Measurements from ENCODE around the gene TGFBR3.

TGFBR3 gene

GRCh38 chr1:91787919-91788318 is 98.0 kb downstream of the TGFBR3 start:
- Mint-ChIP-seq H3K4me1 (peaks cover 60% of the 10 kb centered on the region), H3K27ac (peak overlapping the region; percentile 84), H3K4me3 (peak overlapping the region; percentile 8)

GRCh38 chr1:91784616-91785015 is 101.3 kb downstream of the TGFBR3 start:
- no peak overlapping the region for H3K4me3 Mint-ChIP-seq
- DNase-seq = no peak
- peaks cover 5% of the 10 kb centered on the region for H3K9me3 Mint-ChIP-seq
- peaks cover 3% of the 10 kb centered on the region for H3K27me3 Mint-ChIP-seq (ENCODE audit: low read depth, poor library complexity)
- peaks cover 45% of the 10 kb centered on the region for H3K4me1 Mint-ChIP-seq
- no peak for TF ChIP-seq CTCF (IDR thresholded peaks at IDR 0.05)
- no peak overlapping the region for H3K27ac Mint-ChIP-seq
- H3K36me3 Mint-ChIP-seq (ENCODE audit: low read depth) = peaks cover 4% of the 10 kb centered on the region

More at GRCh38 chr1:91787919-91788318, 98.0 kb downstream of the TGFBR3 start:
- Mint-ChIP-seq H3K36me3 (ENCODE audit: low read depth) (peaks cover 4% of the 10 kb centered on the region), H3K27me3 (ENCODE audit: low read depth, poor library complexity) (peaks cover 3% of the 10 kb centered on the region), H3K9me3 (peaks cover 5% of the 10 kb centered on the region)
- TF ChIP-seq CTCF (IDR thresholded peaks at IDR 0.05) = no peak
- no peak for DNase-seq

DNA sequence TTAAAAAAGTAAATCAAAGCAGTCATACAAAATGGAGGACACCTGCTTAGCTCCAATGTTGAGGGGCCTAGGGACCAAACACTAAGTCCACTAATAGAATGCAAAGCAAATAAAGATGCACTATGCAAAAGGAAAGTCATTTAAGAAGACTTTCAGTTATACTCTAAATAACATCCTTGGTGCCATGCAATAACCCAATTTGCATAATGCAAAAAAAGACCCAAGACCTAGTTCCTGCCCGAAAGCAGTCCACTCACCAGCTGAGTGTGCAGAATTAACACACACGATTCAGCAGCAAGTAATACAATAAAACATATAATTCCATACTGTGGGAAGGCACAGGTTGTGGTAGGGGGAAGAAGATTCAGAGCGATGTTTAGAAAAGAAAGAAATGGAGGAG is 101.8 kb downstream of the TGFBR3 start:
- Mint-ChIP-seq H3K4me3 (no peak overlapping the region), H3K9me3 (peaks cover 5% of the 10 kb centered on the region), H3K36me3 (ENCODE audit: low read depth) (peaks cover 4% of the 10 kb centered on the region), H3K4me1 (peaks cover 44% of the 10 kb centered on the region), H3K27ac (no peak overlapping the region), H3K27me3 (ENCODE audit: low read depth, poor library complexity) (peaks cover 3% of the 10 kb centered on the region)
- DNase-seq = no peak
- TF ChIP-seq CTCF (IDR thresholded peaks at IDR 0.05) = no peak

DNA sequence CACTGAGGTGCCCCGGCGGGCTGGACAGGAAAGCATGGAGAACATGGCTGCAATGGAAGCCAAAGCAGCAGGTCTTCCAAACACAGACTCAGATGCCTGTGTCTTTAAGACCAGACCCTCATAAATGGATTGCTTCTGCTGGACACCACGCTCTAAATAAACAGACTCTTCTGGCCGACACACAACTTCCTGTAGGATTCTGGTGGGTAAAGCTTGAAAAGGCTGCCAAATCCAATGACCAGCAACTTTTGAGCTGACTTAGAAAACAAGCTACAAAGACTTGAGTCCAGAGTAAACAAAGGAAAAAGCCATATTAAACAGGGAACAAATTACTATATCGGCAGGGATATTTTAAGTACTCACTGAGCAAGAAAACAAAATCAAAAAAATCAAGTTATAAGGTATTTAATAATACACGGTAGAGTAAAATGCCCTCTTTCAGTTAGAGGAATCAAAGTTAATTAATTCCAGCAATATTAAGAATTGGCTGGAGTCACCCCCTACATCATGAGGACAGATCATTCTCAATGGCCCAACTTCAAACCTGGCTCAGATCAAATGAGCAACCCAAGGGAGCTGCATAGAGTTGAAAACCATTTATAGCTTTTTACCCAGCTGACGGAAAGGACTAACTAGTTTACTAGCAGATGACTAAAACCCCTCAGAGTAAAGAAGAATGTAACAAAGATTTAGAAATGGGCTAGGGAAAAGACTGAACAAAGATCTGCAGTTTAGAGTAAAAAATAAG is 102.4 kb downstream of the TGFBR3 start:
- peaks cover 4% of the 10 kb centered on the region for H3K36me3 Mint-ChIP-seq (ENCODE audit: low read depth)
- H3K9me3 Mint-ChIP-seq = peaks cover 5% of the 10 kb centered on the region
- peak overlapping the region; percentile 25 for H3K27ac Mint-ChIP-seq
- peaks cover 44% of the 10 kb centered on the region for H3K4me1 Mint-ChIP-seq
- no peak for TF ChIP-seq CTCF (IDR thresholded peaks at IDR 0.05)
- H3K27me3 Mint-ChIP-seq (ENCODE audit: low read depth, poor library complexity) = no peaks in the 10 kb centered on the region
- no peak for DNase-seq
- H3K4me3 Mint-ChIP-seq = no peak overlapping the region

GRCh38 chr1:91781901-91782622 is 103.9 kb downstream of the TGFBR3 start:
- TF ChIP-seq CTCF (IDR thresholded peaks at IDR 0.05) = no peak
- DNase-seq = no peak
- Mint-ChIP-seq H3K27me3 (ENCODE audit: low read depth, poor library complexity) (no peaks in the 10 kb centered on the region), H3K9me3 (peaks cover 5% of the 10 kb centered on the region), H3K4me3 (no peak overlapping the region), H3K4me1 (peaks cover 46% of the 10 kb centered on the region), H3K27ac (peak overlapping the region; percentile 36), H3K36me3 (ENCODE audit: low read depth) (peaks cover 4% of the 10 kb centered on the region)
